Panc1 (cell line): Measurements from ENCODE around the gene RASGRP3.

ENCODE experiments used
- POLR2AphosphoS5 ChIP-seq: IDR thresholded peaks from 2 replicates; pipeline ENCODE4 v1.6.1; 2012; ENCODE audit warnings: mild to moderate bottlenecking, low read depth, low read length, moderate library complexity
- REST ChIP-seq, 2 experiments: IDR thresholded peaks; 2 replicates each; pipeline ENCODE4 v1.6.1; 2011 to 2012; ENCODE audit warnings: low read depth in 2 of 2, control low read depth in 1 of 2, low read length in 1 of 2, mild to moderate bottlenecking in 1 of 2, moderate library complexity in 1 of 2; ENCODE audit not compliant: insufficient read depth in 1 of 2
- TF ChIP-seq, protein P1 (sequence below): fragments of 450-650 bp; IDR thresholded peaks from 2 replicates; pipeline ENCODE4 v1.5.1; 2017; ENCODE audit warnings: mild to moderate bottlenecking

- TF ChIP-seq, protein P1, sequence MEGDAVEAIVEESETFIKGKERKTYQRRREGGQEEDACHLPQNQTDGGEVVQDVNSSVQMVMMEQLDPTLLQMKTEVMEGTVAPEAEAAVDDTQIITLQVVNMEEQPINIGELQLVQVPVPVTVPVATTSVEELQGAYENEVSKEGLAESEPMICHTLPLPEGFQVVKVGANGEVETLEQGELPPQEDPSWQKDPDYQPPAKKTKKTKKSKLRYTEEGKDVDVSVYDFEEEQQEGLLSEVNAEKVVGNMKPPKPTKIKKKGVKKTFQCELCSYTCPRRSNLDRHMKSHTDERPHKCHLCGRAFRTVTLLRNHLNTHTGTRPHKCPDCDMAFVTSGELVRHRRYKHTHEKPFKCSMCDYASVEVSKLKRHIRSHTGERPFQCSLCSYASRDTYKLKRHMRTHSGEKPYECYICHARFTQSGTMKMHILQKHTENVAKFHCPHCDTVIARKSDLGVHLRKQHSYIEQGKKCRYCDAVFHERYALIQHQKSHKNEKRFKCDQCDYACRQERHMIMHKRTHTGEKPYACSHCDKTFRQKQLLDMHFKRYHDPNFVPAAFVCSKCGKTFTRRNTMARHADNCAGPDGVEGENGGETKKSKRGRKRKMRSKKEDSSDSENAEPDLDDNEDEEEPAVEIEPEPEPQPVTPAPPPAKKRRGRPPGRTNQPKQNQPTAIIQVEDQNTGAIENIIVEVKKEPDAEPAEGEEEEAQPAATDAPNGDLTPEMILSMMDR, result no peak
- TF ChIP-seq POLR2AphosphoS5 (no peak), REST (IDR thresholded peaks at IDR 0.05; ENCODE audit: insufficient read depth in 1 of 2, low read depth in 2 of 2, low read length in 1 of 2) (no peak)
Measured at GRCh38 chr2:33588232-33588631, 111.8 kb downstream of the RASGRP3 start.
